SK-N-SH treated with all-trans-retinoic acid at 6 μM for 48 hours (cell line): ENCODE results near the gene IGLL5.

Experiments used
- ATAC-seq: fragments of 200-7000 bp; cut with Tn5 transposase; 3 replicates; pipeline ENCODE4 v1.9.1; 2020; ENCODE audit warnings: mild to moderate bottlenecking, moderate library complexity
- ARNTL ChIP-seq: fragments of 450-650 bp; formaldehyde crosslinking; IDR thresholded peaks from 2 replicates; pipeline ENCODE4 v1.5.0; 2020; ENCODE audit warnings: low read depth, mild to moderate bottlenecking, moderate library complexity, borderline replicate concordance
- BACH2 ChIP-seq: fragments of 250-450 bp; sonication (Bioruptor Pico); IDR thresholded peaks from 2 replicates; pipeline ENCODE4 v1.9.0; 2021; ENCODE audit warnings: mild to moderate bottlenecking, borderline replicate concordance
- CREB5 ChIP-seq: fragments of 250-450 bp; sonication (Bioruptor Pico); IDR thresholded peaks from 2 replicates; pipeline ENCODE4 v1.5.1; 2020; ENCODE audit warnings: low read depth, mild to moderate bottlenecking, moderate library complexity
- CSRNP3 ChIP-seq: fragments of 250-450 bp; sonication (Bioruptor Pico); IDR thresholded peaks from 2 replicates; pipeline ENCODE4 v1.5.1; 2021; ENCODE audit warnings: mild to moderate bottlenecking, moderate library complexity
- ESRRG ChIP-seq: fragments of 250-450 bp; sonication (Bioruptor Pico); IDR thresholded peaks from 2 replicates; pipeline ENCODE4 v1.6.1; 2021; ENCODE audit warnings: mild to moderate bottlenecking
- GLIS3 ChIP-seq: fragments of 250-450 bp; sonication (Bioruptor Pico); IDR thresholded peaks from 2 replicates; pipeline ENCODE4 v1.5.0; 2020; ENCODE audit warnings: mild to moderate bottlenecking, moderate library complexity
- ISL1 ChIP-seq: fragments of 250-450 bp; sonication (Bioruptor Pico); IDR thresholded peaks from 2 replicates; pipeline ENCODE4 v2.1.2; 2022; ENCODE audit warnings: mild to moderate bottlenecking, moderate library complexity
- OSR1 ChIP-seq: fragments of 250-450 bp; sonication (Bioruptor Pico); IDR thresholded peaks from 2 replicates; pipeline ENCODE4 v1.8.0; 2022; ENCODE audit warnings: moderate library complexity, mild to moderate bottlenecking, inconsistent platforms
- PATZ1 ChIP-seq: fragments of 250-450 bp; sonication (Bioruptor Pico); IDR thresholded peaks from 2 replicates; pipeline ENCODE4 v1.8.0; 2020; ENCODE audit warnings: mild to moderate bottlenecking, moderate library complexity, borderline replicate concordance
- PPARA ChIP-seq: fragments of 250-450 bp; sonication (Bioruptor Pico); IDR thresholded peaks from 2 replicates; pipeline ENCODE4 v1.5.0; 2020; ENCODE audit warnings: mild to moderate bottlenecking, borderline replicate concordance
- RARB ChIP-seq: fragments of 250-450 bp; sonication (Bioruptor Pico); IDR thresholded peaks from 2 replicates; pipeline ENCODE4 v1.8.0; 2021; ENCODE audit warnings: mild to moderate bottlenecking, moderate library complexity
- SNAI2 ChIP-seq: fragments of 250-450 bp; sonication (Bioruptor Pico); IDR thresholded peaks from 2 replicates; pipeline ENCODE4 v1.5.0; 2020; ENCODE audit warnings: mild to moderate bottlenecking, moderate library complexity
- TCF4 ChIP-seq: fragments of 250-450 bp; sonication (Bioruptor Pico); IDR thresholded peaks from 2 replicates; pipeline ENCODE4 v1.8.0; 2021; ENCODE audit warnings: mild to moderate bottlenecking, moderate library complexity, borderline replicate concordance
- TOX ChIP-seq: fragments of 250-450 bp; sonication (Bioruptor Pico); IDR thresholded peaks from 2 replicates; pipeline ENCODE4 v1.8.0; 2021; ENCODE audit warnings: mild to moderate bottlenecking, moderate library complexity, borderline replicate concordance
- TSHZ2 ChIP-seq: fragments of 250-450 bp; sonication (Bioruptor Pico); IDR thresholded peaks from 2 replicates; pipeline ENCODE4 v1.5.0; 2020; ENCODE audit warnings: mild to moderate bottlenecking, moderate library complexity
- ZC3H10 ChIP-seq: fragments of 250-450 bp; sonication (Bioruptor Pico); IDR thresholded peaks from 2 replicates; pipeline ENCODE4 v1.5.1; 2021; ENCODE audit warnings: mild to moderate bottlenecking, moderate library complexity
- ZFP3 ChIP-seq: fragments of 250-450 bp; sonication (Bioruptor Pico); IDR thresholded peaks from 2 replicates; pipeline ENCODE4 v1.5.0; 2020; ENCODE audit warnings: mild to moderate bottlenecking, moderate library complexity
- ZFP30 ChIP-seq: fragments of 450-650 bp; formaldehyde crosslinking; IDR thresholded peaks from 2 replicates; pipeline ENCODE4 v1.5.0; 2022; ENCODE audit warnings: mild to moderate bottlenecking, moderate library complexity
- ZNF565 ChIP-seq: fragments of 450-650 bp; formaldehyde crosslinking; conservative IDR thresholded peaks from 2 replicates; pipeline ENCODE4 v1.5.0; 2020; ENCODE audit warnings: low read depth, mild to moderate bottlenecking, moderate library complexity
- ZNF70 ChIP-seq: fragments of 450-650 bp; formaldehyde crosslinking; IDR thresholded peaks from 2 replicates; pipeline ENCODE4 v1.5.0; 2020; ENCODE audit warnings: mild to moderate bottlenecking, moderate library complexity
- ZNF8 ChIP-seq: fragments of 450-650 bp; formaldehyde crosslinking; IDR thresholded peaks from 2 replicates; pipeline ENCODE4 v1.5.0; 2020; ENCODE audit warnings: mild to moderate bottlenecking, moderate library complexity

Gene IGLL5

GRCh38 chr22:22915670-22916035 is 28.0 kb downstream of the IGLL5 start (continued):
- TF ChIP-seq TSHZ2 (CRISPR knock-in tag): no peak
- no peak for TF ChIP-seq RARB (CRISPR knock-in tag)

- ATAC-seq: no peak
- TF ChIP-seq ISL1 (CRISPR knock-in tag) (no peak), CREB5 (no peak), OSR1 (CRISPR knock-in tag) (no peak), ZNF8 (CRISPR knock-in tag) (no peak), ARNTL (CRISPR knock-in tag) (no peak), TSHZ2 (CRISPR knock-in tag) (no peak), ZNF70 (CRISPR knock-in tag) (no peak), GLIS3 (CRISPR knock-in tag) (no peak), TOX (CRISPR knock-in tag) (no peak), PPARA (CRISPR knock-in tag) (no peak)
Observed at GRCh38 chr22:22916215-22916951, 28.8 kb downstream of the IGLL5 start.

GRCh38 chr22:22916952-22917290 is 29.3 kb downstream of the IGLL5 start:
- TF ChIP-seq ARNTL (CRISPR knock-in tag): no peak
- TF ChIP-seq ISL1 (CRISPR knock-in tag): no peak
- no peak for TF ChIP-seq GLIS3 (CRISPR knock-in tag)
- no peak for TF ChIP-seq ZNF8 (CRISPR knock-in tag)
- TF ChIP-seq ZNF565 (CRISPR knock-in tag): no peak
- TF ChIP-seq TOX (CRISPR knock-in tag): no peak
- no peak for TF ChIP-seq CSRNP3 (CRISPR knock-in tag)
- no peak for TF ChIP-seq SNAI2 (CRISPR knock-in tag)
- TF ChIP-seq PATZ1: no peak
- TF ChIP-seq ZC3H10 (CRISPR knock-in tag): no peak
- TF ChIP-seq BACH2 (CRISPR knock-in tag): no peak
- TF ChIP-seq PPARA (CRISPR knock-in tag): no peak
- no peak for TF ChIP-seq ZNF70 (CRISPR knock-in tag)
- no peak for TF ChIP-seq ESRRG (CRISPR knock-in tag)
- TF ChIP-seq ZFP3 (CRISPR knock-in tag): no peak
- no peak for TF ChIP-seq CREB5
- TF ChIP-seq RARB (CRISPR knock-in tag): no peak
- no peak for TF ChIP-seq ZFP30
- TF ChIP-seq TCF4: no peak
- ATAC-seq: no peak
